A549 (cell line): ENCODE results near the gene FAM149B1. TPM values are rescaled to one million over a fixed set of nuclear protein-coding genes. Genes with fewer than 3 reads are reported as not detected.
A peak's percentile ranks its signal among the peaks of the same experiment; 100 is the strongest.

Experiments used
- ATAC-seq, 2 experiments: fragments of 200-7000 bp in 1 of 2; fragments of >200 bp in 1 of 2; cut with Nextera tagmentation in 1 of 2; cut with Tn5 transposase in 1 of 2; 3 replicates each; pipeline versions ENCODE4 v1.8.0 to v1.9.1; 2018 to 2020; ENCODE audit warnings: mild to moderate bottlenecking in 1 of 2, moderate library complexity in 1 of 2
- CTCF ChIA-PET: fragments of 300-600 bp; sonication (Branson Sonifier 250); formaldehyde crosslinking; extraction: SDS; loops from one replicate; lab custom pipeline; 2021; ENCODE audit warnings: antibody characterized with exemption, inconsistent platforms; lab: Yijun Ruan, JAX
- POLR2A ChIA-PET: fragments of 350-600 bp; formaldehyde crosslinking; extraction: SDS; loops from one replicate; lab custom pipeline; 2021; ENCODE audit warnings: antibody characterized with exemption, inconsistent platforms; lab: Yijun Ruan, JAX
- DNase-seq, 2 experiments: peaks; one replicate each; pipeline versions ENCODE4 v3.0.0 to v3.0.0-alpha.2; 2011 to 2016; ENCODE audit warnings: low read depth in 1 of 2, low spot score in 1 of 2
- FAIRE-seq: peaks from 2 replicates; lab custom pipeline; 2011; peaks lifted over from hg19 to GRCh38; lab: Jason Lieb, UNC
- H3K27ac ChIP-seq, 2 experiments: fragments of >200 bp; sonication (Bioruptor Twin); formaldehyde crosslinking; 3 replicates each; pipeline ENCODE4 v1.5.1; 2016 to 2017
- H3K4me1 ChIP-seq: fragments of >200 bp; sonication (Bioruptor Twin); formaldehyde crosslinking; 3 replicates; pipeline ENCODE4 v1.6.1; 2016
- H3K4me2 ChIP-seq: fragments of >200 bp; sonication (Bioruptor Twin); formaldehyde crosslinking; 3 replicates; pipeline ENCODE4 v1.6.1; 2016
- H3K4me3 ChIP-seq: fragments of >200 bp; sonication (Bioruptor Twin); formaldehyde crosslinking; 3 replicates; pipeline ENCODE4 v1.5.1; 2016
- H3K9me3 ChIP-seq: fragments of >200 bp; sonication (Bioruptor Twin); formaldehyde crosslinking; 3 replicates; pipeline ENCODE4 v1.6.1; 2016
- ATOH8 ChIP-seq: fragments of 250-450 bp; sonication (Bioruptor Pico); IDR thresholded peaks from 2 replicates; pipeline ENCODE4 v1.5.0; 2020; ENCODE audit warnings: low read depth, mild to moderate bottlenecking, moderate library complexity
- BCL3 ChIP-seq: fragments of >200 bp; sonication (Bioruptor Twin); formaldehyde crosslinking; IDR thresholded peaks from 3 replicates; pipeline ENCODE4 v1.6.1; 2016
- BHLHE40 ChIP-seq: IDR thresholded peaks from 2 replicates; pipeline ENCODE4 v1.6.1; 2012; ENCODE audit warnings: low read depth, low read length, inconsistent platforms
- CHD4 ChIP-seq: fragments of 200-600 bp; sonication (generic); IDR thresholded peaks from 2 replicates; pipeline ENCODE4 v1.6.1; 2016; ENCODE audit warnings: antibody characterized with exemption, mild to moderate bottlenecking, borderline replicate concordance
- EP300 ChIP-seq, 2 experiments: fragments of >200 bp; sonication (Bioruptor Twin); formaldehyde crosslinking; IDR thresholded peaks; 2 replicates in 1 of 2; 3 replicates in 1 of 2; pipeline ENCODE4 v1.6.1; 2016 to 2017
- FOSL2 ChIP-seq, 2 experiments: fragments of 450-650 bp in 1 of 2; fragments of >200 bp in 1 of 2; sonication (Bioruptor Twin) in 1 of 2; formaldehyde crosslinking; IDR thresholded peaks; 2 replicates each; pipeline versions ENCODE4 v1.5.0 to v1.6.1; 2016 to 2020; ENCODE audit warnings: mild to moderate bottlenecking in 1 of 2, moderate library complexity in 1 of 2
- GATA3 ChIP-seq: IDR thresholded peaks from 2 replicates; pipeline ENCODE4 v1.6.1; 2012; ENCODE audit warnings: borderline replicate concordance
- HMGXB4 ChIP-seq: fragments of 250-450 bp; sonication (Bioruptor Pico); IDR thresholded peaks from 2 replicates; pipeline ENCODE4 v1.5.0; 2021; ENCODE audit warnings: mild to moderate bottlenecking, moderate library complexity, borderline replicate concordance
- JUN ChIP-seq, 2 experiments: fragments of >200 bp; sonication (Bioruptor Twin); formaldehyde crosslinking; IDR thresholded peaks; 2 replicates in 1 of 2; 3 replicates in 1 of 2; pipeline ENCODE4 v1.6.1; 2016 to 2017
- MAFK ChIP-seq: fragments of 450-650 bp; IDR thresholded peaks from 2 replicates; pipeline ENCODE4 v1.6.1; 2014; ENCODE audit not compliant: partially characterized antibody
- MAZ ChIP-seq: fragments of 150-350 bp; IDR thresholded peaks from 2 replicates; pipeline ENCODE4 v1.6.1; 2014; ENCODE audit warnings: antibody characterized with exemption, low read depth, low read length, borderline replicate concordance
- MYC ChIP-seq: IDR thresholded peaks from 2 replicates; pipeline ENCODE4 v1.6.1; 2012; ENCODE audit warnings: mild to moderate bottlenecking, inconsistent platforms, low read length, improper control_type of control experiment, borderline replicate concordance
- NFE2L2 ChIP-seq: fragments of 150-350 bp; conservative IDR thresholded peaks from 2 replicates; pipeline ENCODE4 v1.6.1; 2014; ENCODE audit warnings: low read length
- PHF8 ChIP-seq: fragments of 200-600 bp; sonication (generic); IDR thresholded peaks from 2 replicates; pipeline ENCODE4 v1.6.1; 2016; ENCODE audit warnings: low read depth, mild to moderate bottlenecking, antibody characterized with exemption, moderate library complexity, borderline replicate concordance
- SREBF2 ChIP-seq: fragments of 450-650 bp; IDR thresholded peaks from 2 replicates; pipeline ENCODE4 v1.6.1; 2014; ENCODE audit warnings: mild to moderate bottlenecking, moderate library complexity
- TFCP2L1 ChIP-seq: fragments of 250-450 bp; sonication (Bioruptor Pico); IDR thresholded peaks from 2 replicates; pipeline ENCODE4 v1.5.0; 2021; ENCODE audit warnings: mild to moderate bottlenecking
- TP53 ChIP-seq: fragments of 250-450 bp; sonication (Bioruptor Pico); IDR thresholded peaks from 2 replicates; pipeline ENCODE4 v1.5.0; 2021; ENCODE audit warnings: mild to moderate bottlenecking, moderate library complexity
- USF2 ChIP-seq: fragments of 450-650 bp; IDR thresholded peaks from 2 replicates; pipeline ENCODE4 v1.6.1; 2014; ENCODE audit warnings: antibody characterized with exemption
- ZFP36 ChIP-seq: fragments of 450-650 bp; IDR thresholded peaks from 2 replicates; pipeline ENCODE4 v1.6.1; 2014; ENCODE audit warnings: borderline replicate concordance; ENCODE audit not compliant: partially characterized antibody
- ZNF302 ChIP-seq: fragments of 250-450 bp; sonication (Bioruptor Pico); IDR thresholded peaks from 2 replicates; pipeline ENCODE4 v1.9.0; 2021; ENCODE audit warnings: inconsistent platforms, mild to moderate bottlenecking, moderate library complexity
- ZSCAN20 ChIP-seq: fragments of 250-450 bp; sonication (Bioruptor Pico); IDR thresholded peaks from 2 replicates; pipeline ENCODE4 v1.8.0; 2022; ENCODE audit warnings: mild to moderate bottlenecking, moderate library complexity
- WGBS: methylation state at CpG from one replicate; pipeline ENCODE4 v1.1.6; 2017; ENCODE audit errors: missing lambda C conversion rate; 5-methylcytosine and 5-hydroxymethylcytosine counted together
- polyA plus RNA-seq, 4 experiments: library from polyadenylated mRNA; depleted of rRNA in 3 of 4; stranded (reverse); fragments of >200 nt; fragmentation: RNase III in 1 of 4; extraction: RNeasy Plus Mini Kit Qiagen cat#74134 plus additional on column Dnase treatment in 1 of 4; gene quantifications; 2 replicates in 3 of 4; 3 replicates in 1 of 4; pipeline ENCODE4 v1.2.3, GENCODE V29; 2011 to 2017
- TF ChIP-seq, protein P1 (sequence below): fragments of >200 bp; sonication (Bioruptor Twin); formaldehyde crosslinking; IDR thresholded peaks from 2 replicates; pipeline ENCODE4 v1.6.1; 2016

The FAM149B1 gene
- polyA plus RNA-seq, 2 of the 4 experiments (the other 2 are of a cell fraction): 6.9 to 26.7 TPM

DNA sequence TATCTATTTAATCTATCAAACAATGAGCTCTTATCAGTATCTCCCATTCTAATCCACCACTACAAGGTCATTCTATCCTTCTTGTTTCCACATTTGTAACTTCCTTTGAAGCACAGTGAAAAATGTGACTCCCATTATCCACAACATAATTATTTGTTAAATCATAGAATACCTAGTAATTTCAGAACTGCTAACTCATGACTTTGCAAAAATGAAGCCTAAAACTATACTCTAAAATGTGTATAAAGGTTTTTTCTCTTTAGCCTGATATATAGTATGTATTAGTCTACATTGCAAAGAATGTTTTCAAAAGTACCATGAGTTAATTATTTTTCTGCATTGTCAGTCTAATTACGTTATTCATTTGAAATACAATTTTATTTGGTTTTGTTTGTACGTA, 96.5 kb downstream of the FAM149B1 start:
- Histone ChIP-seq H3K4me1 (peaks cover 31% of the 10 kb centered on the region), H3K4me3 (no peak overlapping the region), H3K27ac (peak overlapping the region; percentile 81 to 85; a peak in 2 of 6 replicates), H3K9me3 (peaks cover 4% of the 10 kb centered on the region; the same call in 1 of the 3 replicates), H3K4me2 (peak overlapping the region; percentile 71; the same call in 2 of the 3 replicates)
- no peak for TF ChIP-seq USF2
- peak; percentile 70 for TF ChIP-seq MAFK
- FAIRE-seq (no peak), ATAC-seq (no peak), DNase-seq (no peak)
- CTCF ChIA-PET: interaction anchor here (0.6 to 2.7 kb wide), 16 partner anchors 10 to 379 kb away, joined by 3 to 12 read pairs (median 5); partner anchors contain the start of genes CFAP70, DNAJC9 and MRPS16
- POLR2A ChIA-PET: interaction anchor here (1.0 to 1.8 kb wide), 4 partner anchors 17 to 231 kb away, joined by 4 to 10 read pairs (median 8); partner anchors contain the start of genes CFAP70, DNAJC9 and PPP3CB
- WGBS: 71% methylated on average over 2 of the region's 2 CpGs

GRCh38 chr10:73281097-73281496, 113.2 kb downstream of the FAM149B1 start:
- H3K9me3 ChIP-seq: no peaks in the 10 kb centered on the region
- 66% methylated on average over 3 of the region's 3 CpGs for WGBS
- POLR2A ChIA-PET: interaction anchor here (0.7 kb wide), 1 partner anchor 342 kb away, joined by 3 read pairs; no protein-coding TSS in a partner anchor
- TF ChIP-seq PHF8 (no peak), MYC (no peak), ZFP36 (no peak), ZNF302 (no peak), MAZ (no peak), FOSL2 (IDR thresholded peaks at IDR 0.05) (no peak), FOSL2 (CRISPR knock-in tag; IDR thresholded peaks at IDR 0.05) (no peak), ZSCAN20 (CRISPR knock-in tag) (no peak), JUN (IDR thresholded peaks at IDR 0.05) (no peak), BHLHE40 (no peak)
- FAIRE-seq: no peak
- H3K27ac ChIP-seq: no peak overlapping the region
- H3K4me1 ChIP-seq: no peaks in the 10 kb centered on the region
- DNase-seq: no peak
- H3K4me3 ChIP-seq: no peak overlapping the region
- no peak overlapping the region for H3K4me2 ChIP-seq
- CTCF ChIA-PET: no interaction called here
- ATAC-seq: no peak

GRCh38 chr10:73287441-73287840, 119.5 kb downstream of the FAM149B1 start:
- WGBS: 17% methylated on average over 1 of the region's 1 CpG
- DNase-seq: no peak
- no peaks in the 10 kb centered on the region for H3K4me1 ChIP-seq
- CTCF ChIA-PET: no interaction called here
- no peak for TF ChIP-seq BCL3
- TF ChIP-seq NFE2L2: no peak
- no peak for TF ChIP-seq HMGXB4 (CRISPR knock-in tag)
- TF ChIP-seq ATOH8 (CRISPR knock-in tag): no peak
- no peak for TF ChIP-seq SREBF2
- TF ChIP-seq CHD4: no peak
- no peak for TF ChIP-seq TFCP2L1
- TF ChIP-seq TP53 (CRISPR knock-in tag): no peak
- no peak for TF ChIP-seq GATA3
- TF ChIP-seq, protein P1, sequence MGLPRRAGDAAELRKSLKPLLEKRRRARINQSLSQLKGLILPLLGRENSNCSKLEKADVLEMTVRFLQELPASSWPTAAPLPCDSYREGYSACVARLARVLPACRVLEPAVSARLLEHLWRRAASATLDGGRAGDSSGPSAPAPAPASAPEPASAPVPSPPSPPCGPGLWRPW: no peak
- no peak for TF ChIP-seq EP300 (IDR thresholded peaks at IDR 0.05)
- no peak for TF ChIP-seq MAFK
- no peak for TF ChIP-seq ZSCAN20 (CRISPR knock-in tag)
- no peak overlapping the region for H3K4me2 ChIP-seq
- POLR2A ChIA-PET: no interaction called here
- no peak for ATAC-seq
- no peak for FAIRE-seq
- H3K4me3 ChIP-seq: no peak overlapping the region
- H3K9me3 ChIP-seq: no peaks in the 10 kb centered on the region
- no peak overlapping the region for H3K27ac ChIP-seq
